ENCODE data around the gene CELF2. TPM values are rescaled to one million over a fixed set of nuclear protein-coding genes. Genes with fewer than 3 reads are reported as not detected.

The CELF2 gene
- total and polyA plus RNA-seq, 8 donors, result 58.0 to 107 (median 65.9) TPM

DNA sequence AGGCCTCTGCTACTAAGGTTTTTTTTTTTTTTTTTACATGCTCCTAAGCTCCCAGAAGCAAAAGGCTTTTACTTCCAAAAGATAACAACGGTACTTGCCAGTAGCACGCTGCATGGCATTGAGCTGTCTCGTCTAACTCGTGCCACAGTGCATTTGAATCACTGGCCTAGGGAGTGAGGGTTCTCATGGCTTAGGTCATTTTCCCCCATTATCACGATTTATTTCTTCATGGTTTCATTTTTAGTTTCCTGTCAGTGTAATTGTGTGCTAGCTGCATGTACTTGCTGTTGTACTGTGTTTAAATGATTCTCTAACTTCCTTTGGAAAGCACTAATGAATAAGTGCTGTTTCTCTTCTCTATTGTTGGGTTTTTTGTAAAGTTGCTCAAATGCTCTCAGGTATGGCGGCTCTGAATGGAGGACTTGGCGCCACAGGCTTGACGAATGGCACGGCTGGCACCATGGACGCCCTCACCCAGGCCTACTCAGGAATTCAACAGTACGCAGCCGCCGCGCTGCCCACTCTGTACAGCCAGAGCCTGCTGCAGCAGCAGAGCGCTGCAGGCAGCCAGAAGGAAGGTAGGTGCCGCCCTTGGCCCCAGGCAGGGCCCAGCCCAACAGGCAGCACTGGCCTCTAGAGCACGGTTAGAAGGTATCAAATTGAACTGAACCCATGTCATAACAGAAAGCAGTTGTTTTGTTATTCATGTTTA is 303.3 kb downstream of the CELF2 start:
- Histone ChIP-seq H3K27me3 (no peaks in the 10 kb centered on the region), H3K4me3 (no peak overlapping the region), H3K36me3 (peaks cover 0 to 100% of the 10 kb centered on the region in 2 donors), H3K4me1 (no peaks in the 10 kb centered on the region), H3K9me3 (no peaks in the 10 kb centered on the region), H3K27ac (no peak overlapping the region)
- ATAC-seq (no peak), DNase-seq (no peak)
- intact Hi-C loops (cut with DNase I), result no loop called here
- TF ChIP-seq, protein P1, sequence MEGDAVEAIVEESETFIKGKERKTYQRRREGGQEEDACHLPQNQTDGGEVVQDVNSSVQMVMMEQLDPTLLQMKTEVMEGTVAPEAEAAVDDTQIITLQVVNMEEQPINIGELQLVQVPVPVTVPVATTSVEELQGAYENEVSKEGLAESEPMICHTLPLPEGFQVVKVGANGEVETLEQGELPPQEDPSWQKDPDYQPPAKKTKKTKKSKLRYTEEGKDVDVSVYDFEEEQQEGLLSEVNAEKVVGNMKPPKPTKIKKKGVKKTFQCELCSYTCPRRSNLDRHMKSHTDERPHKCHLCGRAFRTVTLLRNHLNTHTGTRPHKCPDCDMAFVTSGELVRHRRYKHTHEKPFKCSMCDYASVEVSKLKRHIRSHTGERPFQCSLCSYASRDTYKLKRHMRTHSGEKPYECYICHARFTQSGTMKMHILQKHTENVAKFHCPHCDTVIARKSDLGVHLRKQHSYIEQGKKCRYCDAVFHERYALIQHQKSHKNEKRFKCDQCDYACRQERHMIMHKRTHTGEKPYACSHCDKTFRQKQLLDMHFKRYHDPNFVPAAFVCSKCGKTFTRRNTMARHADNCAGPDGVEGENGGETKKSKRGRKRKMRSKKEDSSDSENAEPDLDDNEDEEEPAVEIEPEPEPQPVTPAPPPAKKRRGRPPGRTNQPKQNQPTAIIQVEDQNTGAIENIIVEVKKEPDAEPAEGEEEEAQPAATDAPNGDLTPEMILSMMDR (IDR thresholded peaks at IDR 0.05), result no peak

DNA sequence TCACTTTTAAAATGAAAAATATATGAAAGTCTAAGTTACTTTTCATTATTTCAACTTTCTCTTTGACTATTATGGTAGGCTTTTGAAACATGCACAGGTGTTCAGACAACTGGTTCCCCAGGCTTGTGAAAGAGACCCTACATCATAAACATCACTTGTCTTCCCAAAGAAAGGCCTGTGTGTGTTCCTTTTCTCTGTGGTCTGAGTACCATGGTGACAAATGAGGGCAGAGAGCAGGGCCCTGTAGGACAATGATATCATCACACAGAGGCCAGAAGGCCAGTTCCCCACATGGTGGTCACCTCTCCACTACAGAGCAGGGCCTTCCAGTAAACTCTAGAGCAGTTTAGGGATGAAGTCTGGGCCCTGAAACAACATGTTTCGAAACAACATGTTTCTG is 305.0 kb downstream of the CELF2 start:
- DNase-seq, result no peak
- Histone ChIP-seq H3K27ac (no peak overlapping the region), H3K4me1 (no peaks in the 10 kb centered on the region), H3K27me3 (no peaks in the 10 kb centered on the region), H3K9me3 (no peaks in the 10 kb centered on the region), H3K36me3 (peaks cover 0 to 100% of the 10 kb centered on the region in 2 donors), H3K4me3 (no peak overlapping the region)
- TF ChIP-seq, protein P1 (IDR thresholded peaks at IDR 0.05), result no peak
- ATAC-seq, result no peak
- intact Hi-C loops (cut with DNase I), result no loop called here

DNA sequence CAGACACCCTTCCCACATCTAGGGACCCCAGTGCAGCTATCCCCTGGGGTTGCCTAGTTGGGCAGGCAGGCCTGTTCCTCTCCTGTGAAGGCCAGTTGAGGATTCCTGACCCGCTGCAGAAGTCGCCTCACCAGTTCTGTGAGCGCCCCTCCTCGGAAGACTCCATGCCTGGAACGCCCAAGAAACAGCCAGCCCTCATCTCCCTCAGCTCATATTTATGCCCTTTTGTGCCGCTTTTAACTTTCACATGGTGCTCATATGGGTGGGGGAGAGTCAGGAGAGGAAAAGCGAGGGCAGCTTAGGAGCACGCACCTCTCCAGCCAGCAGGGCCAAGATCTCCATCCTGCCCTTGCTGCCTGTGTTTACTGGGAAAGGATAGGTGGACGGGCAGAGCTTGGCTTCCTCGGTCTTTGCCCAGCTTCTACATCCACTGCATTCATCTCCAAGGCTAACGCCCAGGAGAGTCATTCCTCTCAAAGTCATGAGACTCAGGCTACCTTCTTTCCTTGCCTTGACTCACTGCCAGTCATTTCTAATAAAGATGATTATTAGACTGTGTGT is 307.2 kb downstream of the CELF2 start:
- peaks cover 0 to 6% of the 10 kb centered on the region in 2 donors for H3K4me1 ChIP-seq
- intact Hi-C loops (cut with DNase I), result no loop called here
- no peaks in the 10 kb centered on the region for H3K9me3 ChIP-seq
- ATAC-seq (no peak), DNase-seq (no peak)
- no peak overlapping the region for H3K27ac ChIP-seq
- TF ChIP-seq, protein P1 (IDR thresholded peaks at IDR 0.05), result no peak
- H3K4me3 ChIP-seq, result no peak overlapping the region
- peaks cover 0 to 100% of the 10 kb centered on the region in 2 donors for H3K36me3 ChIP-seq
- H3K27me3 ChIP-seq, result no peaks in the 10 kb centered on the region

DNA sequence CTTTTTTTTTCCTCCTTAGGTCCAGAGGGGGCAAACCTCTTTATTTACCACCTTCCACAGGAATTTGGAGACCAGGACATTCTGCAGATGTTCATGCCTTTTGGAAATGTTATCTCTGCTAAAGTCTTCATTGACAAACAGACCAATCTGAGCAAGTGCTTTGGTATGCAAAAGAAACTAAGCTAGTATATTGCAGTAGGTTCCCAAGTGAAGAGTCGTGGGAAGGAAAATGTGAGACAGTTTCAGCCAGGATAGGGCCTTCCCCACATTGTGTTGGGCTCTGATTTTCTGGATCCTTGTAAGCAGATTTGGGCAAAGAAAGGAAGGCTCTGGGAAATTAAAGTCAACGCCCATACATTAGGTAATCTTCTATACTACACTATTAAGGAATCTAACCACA is 308.1 kb downstream of the CELF2 start:
- Histone ChIP-seq H3K4me3 (no peak overlapping the region), H3K36me3 (peaks cover 0 to 100% of the 10 kb centered on the region in 2 donors), H3K27me3 (no peaks in the 10 kb centered on the region), H3K27ac (no peak overlapping the region), H3K4me1 (peaks cover 0 to 14% of the 10 kb centered on the region in 2 donors), H3K9me3 (no peaks in the 10 kb centered on the region)
- ATAC-seq, result peak; percentile 33
- intact Hi-C loops (cut with DNase I), result no loop called here
- TF ChIP-seq, protein P1 (IDR thresholded peaks at IDR 0.05), result no peak
- no peak for DNase-seq

DNA sequence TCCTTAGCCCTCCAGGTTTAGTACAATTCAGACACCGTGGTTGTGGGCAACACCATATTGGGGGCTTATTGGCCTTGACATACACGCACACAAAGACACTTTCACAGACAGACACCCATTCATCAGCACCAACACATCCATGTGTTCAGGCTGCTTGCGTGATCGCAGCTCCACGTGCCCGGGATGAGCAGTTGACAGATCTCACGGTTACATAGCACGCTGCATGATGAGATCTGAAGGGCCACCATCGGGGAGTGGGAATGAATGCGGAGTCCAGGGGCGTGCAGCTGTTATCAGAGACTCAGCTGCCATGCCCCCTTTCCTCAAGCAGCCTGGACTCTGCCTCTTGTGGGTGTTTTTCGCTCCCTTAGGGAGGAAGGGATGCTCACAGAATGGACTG is 308.6 kb downstream of the CELF2 start:
- TF ChIP-seq, protein P1 (IDR thresholded peaks at IDR 0.05), result no peak
- H3K27me3 ChIP-seq, result no peaks in the 10 kb centered on the region
- H3K27ac ChIP-seq, result no peak overlapping the region
- H3K4me3 ChIP-seq, result no peak overlapping the region
- DNase-seq (no peak), ATAC-seq (no peak)
- peaks cover 0 to 99% of the 10 kb centered on the region in 2 donors for H3K36me3 ChIP-seq
- intact Hi-C loops (cut with DNase I), result no loop called here
- H3K9me3 ChIP-seq, result no peaks in the 10 kb centered on the region
- H3K4me1 ChIP-seq, result peaks cover 0 to 15% of the 10 kb centered on the region in 2 donors

Data from left lung (tissue), 10 donors.